K562 (cell line): ENCODE results near the gene CTNNA3. TPM values are rescaled to one million over a fixed set of nuclear protein-coding genes. Genes with fewer than 3 reads are reported as not detected.

Experiments used
- BRCA1 ChIP-seq, 2 experiments: fragments of 450-650 bp in 1 of 2; sonication (generic) in 1 of 2; formaldehyde crosslinking in 1 of 2; IDR thresholded peaks; 2 replicates each; pipeline versions ENCODE4 v1.5.0 to v1.6.1; 2017 to 2020; ENCODE audit warnings: mild to moderate bottlenecking in 1 of 2, missing genetic modification reagents in 1 of 2
- FOXO4 ChIP-seq: fragments of 450-650 bp; formaldehyde crosslinking; IDR thresholded peaks from 2 replicates; pipeline ENCODE4 v1.4.0; 2020; ENCODE audit warnings: mild to moderate bottlenecking, moderate library complexity
- HMBOX1 ChIP-seq: sonication (generic); IDR thresholded peaks from 2 replicates; pipeline ENCODE4 v1.6.1; 2016
- MAFF ChIP-seq: IDR thresholded peaks from 2 replicates; pipeline ENCODE4 v1.6.1; 2012; ENCODE audit warnings: low read length, improper control_type of control experiment
- ZBTB43 ChIP-seq: sonication (generic); formaldehyde crosslinking; IDR thresholded peaks from 2 replicates; pipeline ENCODE4 v1.8.0; 2023; ENCODE audit warnings: mild to moderate bottlenecking, missing genetic modification reagents
- ZNF449 ChIP-seq: fragments of 250-450 bp; sonication (Bioruptor Pico); IDR thresholded peaks from 2 replicates; pipeline ENCODE4 v1.8.0; 2022; ENCODE audit warnings: moderate library complexity, mild to moderate bottlenecking, inconsistent platforms
- ZNF551 ChIP-seq: fragments of 250-450 bp; sonication (Bioruptor Pico); IDR thresholded peaks from 2 replicates; pipeline ENCODE4 v1.5.0; 2021; ENCODE audit warnings: mild to moderate bottlenecking, moderate library complexity
- polyA plus RNA-seq, 8 experiments: library from polyadenylated mRNA; depleted of rRNA in 4 of 8; stranded (reverse) in 5 of 8; unstranded in 3 of 8; fragments of >200 nt; fragmentation: Nextera tagmentation in 2 of 8; fragmentation: Illumina TruSeq in 1 of 8; extraction: Ambion mirVana in 2 of 8; extraction: Trizol in 1 of 8; gene quantifications; 2 replicates each; pipeline versions ENCODE4 v1.2.1 to v1.2.3, GENCODE V29; 2011 to 2014; ENCODE audit warnings: inconsistent platforms in 1 of 8, missing spikeins in 1 of 8
- total RNA-seq, 7 experiments: library from RNA; depleted of rRNA in 6 of 7; stranded (reverse); fragments of >200 nt in 6 of 7; fragmentation: Illumina TruSeq in 2 of 7; extraction: Trizol in 2 of 7; gene quantifications; 2 replicates each; pipeline versions ENCODE4 v1.2.1 to v1.2.3, GENCODE V29; 2011 to 2021; ENCODE audit warnings: low replicate concordance in 1 of 7

CTNNA3 gene
- total and polyA plus RNA-seq, 9 of the 15 experiments (the other 6 are each of a cell fraction or from before 2014, with no cell fraction given) = 0.04 TPM; not detected in 8

GRCh38 chr10:67086327-67087134, 609.5 kb downstream of the CTNNA3 start (continued):
- no peak for TF ChIP-seq HMBOX1
- no peak for TF ChIP-seq ZNF449 (CRISPR knock-in tag)
- no peak for TF ChIP-seq ZBTB43 (CRISPR knock-in tag)
- TF ChIP-seq FOXO4 = no peak
- TF ChIP-seq MAFF = no peak
- no peak for TF ChIP-seq BRCA1 (IDR thresholded peaks at IDR 0.05)
- no peak for TF ChIP-seq BRCA1 (CRISPR knock-in tag; IDR thresholded peaks at IDR 0.05)
- no peak for TF ChIP-seq ZNF551
